ENCODE measurements around the gene ATXN7L1. TPM values are rescaled to one million over a fixed set of nuclear protein-coding genes. Genes with fewer than 3 reads are reported as not detected.

The ATXN7L1 gene
- total RNA-seq, 2 donors from 2014 or later = 5.7 to 6.0 TPM

- intact Hi-C loops (cut with DNase I) = no loop called here
- DNase-seq (no peak), ATAC-seq (no peak)
Observed at GRCh38 chr7:105768898-105769507, 107.4 kb downstream of the ATXN7L1 start.

DNA sequence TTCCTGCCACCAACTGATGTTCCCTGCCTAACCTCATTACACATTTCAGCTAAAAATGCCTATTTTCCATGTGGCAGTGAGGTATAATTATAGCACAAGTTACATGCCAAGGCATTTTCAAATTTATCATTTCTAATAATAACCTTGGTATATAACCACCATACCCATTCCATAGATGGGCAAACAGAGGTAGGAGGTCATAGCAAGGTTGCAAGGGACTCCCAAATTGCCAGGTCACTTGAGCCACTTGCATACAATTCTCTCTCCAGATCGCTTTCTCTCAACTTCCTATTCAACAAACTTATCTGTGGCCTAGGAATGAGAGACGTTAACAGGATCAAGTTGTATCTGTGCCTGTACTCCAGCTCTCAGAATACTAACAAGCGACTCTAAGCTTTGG is 108.3 kb downstream of the ATXN7L1 start:
- DNase-seq (no peak), ATAC-seq (no peak)
- intact Hi-C loops (cut with DNase I) = no loop called here

- DNase-seq (no peak), ATAC-seq (no peak)
- intact Hi-C loops (cut with DNase I) = no loop called here
Observed at GRCh38 chr7:105766421-105767073, 109.9 kb downstream of the ATXN7L1 start.

GRCh38 chr7:105765846-105766245 is 110.6 kb downstream of the ATXN7L1 start:
- intact Hi-C loops (cut with DNase I) = no loop called here
- no peak for ATAC-seq
- DNase-seq = no peak

DNA sequence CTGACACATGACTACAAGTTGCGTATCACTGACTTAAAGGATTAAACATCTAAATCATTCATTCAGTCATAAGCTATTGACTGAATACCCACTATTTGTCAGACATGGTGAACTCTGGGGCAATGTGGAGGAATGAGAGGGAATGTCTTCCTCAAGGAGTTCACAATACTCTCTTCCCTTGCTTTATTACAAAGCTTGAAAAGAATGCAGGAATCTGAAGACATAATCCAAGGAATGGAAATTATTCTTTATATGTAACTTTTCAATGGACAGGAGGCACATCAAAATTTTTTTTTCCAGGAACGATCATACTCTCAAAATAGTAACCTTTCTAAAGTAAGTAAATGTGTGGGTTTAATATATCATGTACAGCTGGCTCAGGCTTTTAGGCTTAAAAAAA is 111.9 kb downstream of the ATXN7L1 start:
- ATAC-seq = no peak
- intact Hi-C loops (cut with DNase I) = loop anchor here in 1 of 2 donors (5.0 kb wide), 1 partner anchor 278 kb away; no protein-coding TSS in a partner anchor
- no peak for DNase-seq

- intact Hi-C loops (cut with DNase I) = loop anchor here (2.0 to 5.0 kb wide), 2 partner anchors 248 to 282 kb away; no protein-coding TSS in a partner anchor
- DNase-seq = no peak
Observed at GRCh38 chr7:105760551-105761447, 115.6 kb downstream of the ATXN7L1 start.

DNA sequence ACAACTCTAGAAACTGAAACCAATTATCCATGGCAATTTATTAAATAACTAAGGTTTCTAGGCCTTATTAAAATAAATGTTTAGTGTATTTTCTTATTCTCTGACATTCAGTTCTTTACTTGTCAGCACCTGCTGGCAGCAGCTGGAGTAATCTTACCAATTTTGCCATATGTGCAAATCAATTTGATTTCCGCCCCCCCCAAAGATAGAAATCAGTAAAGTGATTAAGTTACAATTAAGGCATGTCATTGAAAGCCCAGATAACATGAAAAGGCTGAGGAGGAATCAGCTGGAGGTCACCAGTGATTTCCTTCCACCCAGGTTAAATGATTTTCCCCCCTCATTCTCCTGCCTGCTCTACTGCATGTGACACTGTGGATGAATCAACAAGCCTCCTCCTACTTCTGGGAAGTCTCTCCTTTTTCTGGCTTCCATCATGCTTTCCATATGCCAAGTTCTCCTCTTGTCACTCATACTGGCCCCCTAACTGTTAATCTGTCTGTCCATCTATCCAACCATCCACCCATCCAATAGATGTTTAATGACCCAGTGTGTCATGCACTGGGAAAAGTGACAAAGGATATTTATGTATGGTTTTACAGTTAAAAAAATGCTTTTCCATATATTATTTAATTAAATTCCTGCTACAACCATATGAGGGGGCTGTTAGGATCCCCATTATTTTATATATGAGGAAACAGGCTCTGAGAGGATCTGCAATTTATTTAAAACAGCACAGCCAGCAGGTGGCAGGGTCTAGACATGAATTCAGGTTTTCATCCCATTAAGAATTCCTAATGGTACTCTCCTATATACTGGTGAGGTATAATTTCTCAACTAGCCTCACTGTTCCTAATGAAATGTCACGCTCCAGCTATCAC is 116.5 kb downstream of the ATXN7L1 start:
- intact Hi-C loops (cut with DNase I) = loop anchor here (2.0 to 10.0 kb wide), 3 partner anchors 105 to 282 kb away; no protein-coding TSS in a partner anchor
- ATAC-seq (peak; percentile 78 to 85), DNase-seq (peak; percentile 32)

More at GRCh38 chr7:105760551-105761447, 115.6 kb downstream of the ATXN7L1 start:
- peak in 1 of 2 donors; percentile 15 for ATAC-seq

DNA sequence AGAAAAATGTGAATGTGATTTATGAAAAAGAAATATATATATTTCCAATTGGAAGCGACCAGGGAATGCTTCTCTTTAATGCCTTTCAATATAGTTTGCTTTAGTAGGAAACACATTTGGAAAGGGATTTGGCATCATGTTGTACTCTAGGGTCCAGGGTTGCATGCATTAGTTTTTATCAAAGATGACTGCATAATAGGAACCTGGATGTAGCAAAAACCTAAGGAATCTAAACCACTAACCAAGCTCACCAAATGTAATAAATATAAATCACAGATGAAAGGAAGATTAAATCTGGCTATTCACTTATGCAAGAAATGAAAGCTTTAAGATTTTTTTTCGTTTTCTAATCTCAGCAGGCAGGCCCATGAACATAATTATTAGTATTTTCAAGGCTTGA is 120.0 kb downstream of the ATXN7L1 start:
- no peak for DNase-seq
- intact Hi-C loops (cut with DNase I) = loop anchor here in 1 of 2 donors (10.0 kb wide), 1 partner anchor 102 kb away; no protein-coding TSS in a partner anchor
- ATAC-seq = no peak

GRCh38 chr7:105752671-105753275 is 123.6 kb downstream of the ATXN7L1 start:
- no peak for DNase-seq
- intact Hi-C loops (cut with DNase I) = loop anchor here in 1 of 2 donors (10.0 kb wide), 1 partner anchor 98 kb away; no protein-coding TSS in a partner anchor
- ATAC-seq = no peak

GRCh38 chr7:105751054-105751453 is 125.3 kb downstream of the ATXN7L1 start:
- no peak for ATAC-seq
- intact Hi-C loops (cut with DNase I) = loop anchor here in 1 of 2 donors (10.0 kb wide), 1 partner anchor 96 kb away; no protein-coding TSS in a partner anchor
- DNase-seq = no peak

DNA sequence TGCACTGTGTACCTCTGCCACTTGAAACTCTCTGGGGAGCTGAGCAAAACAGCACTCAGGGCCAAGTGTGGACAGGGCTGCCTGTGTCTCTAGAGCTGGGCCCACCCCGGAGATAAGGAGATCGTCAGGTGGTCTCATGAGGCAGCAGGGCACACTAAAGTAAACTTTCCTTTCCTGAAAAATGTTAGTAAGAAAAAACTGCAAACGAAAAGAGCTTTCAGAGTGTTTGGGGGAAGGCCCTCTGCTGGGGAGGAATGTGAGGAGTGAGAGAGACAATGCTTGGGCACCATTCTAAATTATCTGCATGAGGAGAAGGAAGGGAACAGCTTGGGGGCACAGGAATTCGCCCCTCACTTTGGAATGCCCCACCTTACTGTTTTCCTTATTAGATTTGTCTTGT is 127.7 kb downstream of the ATXN7L1 start:
- intact Hi-C loops (cut with DNase I) = no loop called here
- DNase-seq = no peak
- no peak for ATAC-seq

GRCh38 chr7:105745681-105746330 is 130.6 kb downstream of the ATXN7L1 start:
- DNase-seq (no peak), ATAC-seq (no peak)
- intact Hi-C loops (cut with DNase I) = no loop called here

DNA sequence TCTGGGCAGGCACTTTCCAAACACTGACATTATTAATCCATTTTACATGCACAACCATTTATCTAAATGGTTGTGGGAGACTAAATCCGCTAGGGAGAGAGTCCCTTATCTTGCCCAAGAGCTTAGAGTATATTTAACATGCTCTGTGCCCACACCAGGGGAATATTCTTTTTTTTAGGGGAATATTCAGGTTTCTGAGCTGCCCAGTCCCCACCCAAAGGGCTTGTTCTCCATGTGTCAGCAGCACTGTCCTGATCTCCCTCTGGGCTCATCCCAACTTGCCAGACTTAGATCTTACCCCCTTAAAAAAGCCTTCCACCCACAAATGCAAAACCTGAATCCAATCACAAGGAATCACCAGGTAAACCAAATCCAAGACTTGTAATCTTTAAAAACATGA is 132.1 kb downstream of the ATXN7L1 start:
- intact Hi-C loops (cut with DNase I) = no loop called here

DNA sequence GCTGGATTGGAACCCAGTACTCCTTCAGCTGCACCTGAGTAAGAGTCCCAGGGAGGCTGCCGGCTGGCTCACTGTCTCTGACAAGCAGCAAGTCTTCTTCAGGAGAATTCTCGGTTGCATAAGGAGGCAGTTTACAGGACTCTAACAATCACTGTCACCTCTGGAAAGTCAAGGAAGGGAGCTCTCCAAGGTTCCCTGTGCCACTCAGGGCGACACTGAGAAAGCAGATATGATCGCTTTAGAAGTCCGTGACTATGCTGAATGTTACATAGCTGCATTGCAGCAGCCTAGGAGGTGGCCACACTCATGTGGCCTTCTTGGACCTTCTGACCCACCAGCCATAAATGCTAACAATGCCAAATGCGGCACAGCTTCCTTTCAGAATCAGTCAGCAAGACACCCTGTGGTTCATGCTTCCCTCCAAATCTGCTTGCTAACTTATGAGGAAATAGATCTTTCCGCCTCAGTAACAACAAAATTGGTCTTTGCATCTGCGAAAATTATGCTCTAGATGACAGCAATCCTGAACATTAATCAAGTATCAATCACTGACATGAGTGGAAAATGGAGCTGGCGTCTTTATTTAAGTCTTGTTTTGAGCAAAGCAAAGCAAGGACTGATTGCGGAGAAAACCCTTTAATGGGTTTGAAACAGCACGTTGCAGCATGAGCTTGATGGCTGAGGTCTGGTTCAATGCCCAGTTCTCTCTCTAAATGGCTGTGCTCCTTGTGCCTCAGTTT is 132.9 kb downstream of the ATXN7L1 start:
- ATAC-seq (no peak), DNase-seq (no peak)
- intact Hi-C loops (cut with DNase I) = no loop called here

More for the DNA sequence above, 132.1 kb downstream of the ATXN7L1 start:
- ATAC-seq (no peak), DNase-seq (no peak)

DNA sequence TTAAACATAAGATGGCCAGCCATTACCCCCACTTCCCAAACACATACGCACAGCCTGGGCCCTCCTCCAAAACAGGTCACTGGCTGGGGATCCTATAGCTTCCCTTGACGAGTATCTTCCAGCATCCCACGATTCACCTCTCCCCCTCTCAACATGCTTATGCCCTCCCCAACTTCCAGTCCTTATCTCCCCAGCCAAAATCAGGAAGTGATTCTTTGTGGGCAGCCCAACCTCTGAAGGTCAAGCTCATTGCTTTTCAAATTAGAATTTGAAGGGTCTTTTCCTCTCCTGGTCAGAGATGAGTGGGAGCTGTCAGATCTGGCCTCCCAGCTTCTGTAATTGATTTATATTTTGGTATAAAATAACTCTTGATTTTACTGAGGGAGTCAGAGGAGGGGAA is 133.6 kb downstream of the ATXN7L1 start:
- intact Hi-C loops (cut with DNase I) = no loop called here
- DNase-seq (no peak), ATAC-seq (no peak)

GRCh38 chr7:105741982-105742381 is 134.4 kb downstream of the ATXN7L1 start:
- ATAC-seq (no peak), DNase-seq (no peak)
- intact Hi-C loops (cut with DNase I) = no loop called here

GRCh38 chr7:105738133-105738532 is 138.3 kb downstream of the ATXN7L1 start:
- intact Hi-C loops (cut with DNase I) = no loop called here
- ATAC-seq = no peak
- no peak for DNase-seq
